Gastrocnemius medialis (tissue), 4 donors: ENCODE measurements around the gene PGBD4. TPM values are rescaled to one million over a fixed set of nuclear protein-coding genes. Genes with fewer than 3 reads are reported as not detected.

Source experiments
- ATAC-seq, 2 donors: fragments of 150-250 bp; one replicate each; pipeline ENCODE4 v1.9.1; 2016
- DNase-seq, 2 donors: peaks; one replicate each; pipeline ENCODE4 v3.0.0-alpha.2; 2019
- H3K27ac ChIP-seq, 4 donors: fragments of 200-600 bp; sonication (generic); 1 replicate in 1 of 4; 2 replicates in 3 of 4; pipeline ENCODE4 v1.5.1; 2016 to 2018; ENCODE audit warnings: mild to moderate bottlenecking in 2 of 4, moderate library complexity in 1 of 4
- H3K27me3 ChIP-seq, 3 donors: fragments of 200-600 bp; sonication (generic) in 2 of 3; 1 replicate in 1 of 3; 2 replicates in 2 of 3; pipeline versions ENCODE4 v1.5.1 to v1.6.0; 2016 to 2019; ENCODE audit warnings: mild to moderate bottlenecking in 1 of 3, moderate library complexity in 1 of 3
- H3K36me3 ChIP-seq, 2 donors: fragments of 200-600 bp; sonication (generic) in 1 of 2; one replicate each; pipeline ENCODE4 v1.5.1; 2017 to 2018
- H3K4me1 ChIP-seq, 2 donors: fragments of 200-600 bp; sonication (generic) in 1 of 2; one replicate each; pipeline ENCODE4 v1.5.1; 2016 to 2017; ENCODE audit warnings: mild to moderate bottlenecking in 2 of 2
- H3K4me3 ChIP-seq, 4 donors: fragments of 200-600 bp; sonication (generic) in 3 of 4; 1 replicate in 1 of 4; 2 replicates in 3 of 4; pipeline ENCODE4 v1.5.1; 2016 to 2019; ENCODE audit warnings: mild to moderate bottlenecking in 2 of 4
- H3K9me3 ChIP-seq, 3 donors: fragments of 200-600 bp; sonication (generic) in 2 of 3; 1 replicate in 1 of 3; 2 replicates in 2 of 3; pipeline ENCODE4 v1.5.1; 2016 to 2019
- POLR2A ChIP-seq, 2 donors: fragments of 450-650 bp; IDR thresholded peaks; one replicate each; pipeline ENCODE4 v1.6.1; 2017; ENCODE audit warnings: antibody characterized with exemption in 2 of 2, mild to moderate bottlenecking in 2 of 2, moderate library complexity in 2 of 2
- in situ Hi-C, 4 donors: fragments of 200-750 bp; cut with MboI; loops; one replicate each; pipeline versions ENCODE4 v1.15.0 to v1.8.0; 2017; ENCODE audit warnings: low sequenced_read_pairs in 4 of 4
- intact Hi-C: fragments of 100-400 bp; cut with DNase I; formaldehyde crosslinking; loops from one replicate; pipeline ENCODE4 v1.15.1; 2023; ENCODE audit warnings: low total_unique reads
- total RNA-seq, 4 donors: library from RNA; depleted of rRNA; stranded (reverse); fragments of >200 nt; gene quantifications; one replicate each; pipeline versions ENCODE4 v1.1.0 to v1.2.3, GENCODE V29; 2016
- TF ChIP-seq, protein P1 (sequence below), 5 experiments: fragments of 450-650 bp in 3 of 5; fragments of 200-600 bp in 2 of 5; sonication (generic) in 2 of 5; IDR thresholded peaks in 4 of 5; conservative IDR thresholded peaks in 1 of 5; 1 replicate in 4 of 5; 2 replicates in 1 of 5; pipeline ENCODE4 v1.5.1; 2016 to 2019; ENCODE audit warnings: antibody characterized with exemption in 5 of 5, mild to moderate bottlenecking in 3 of 5, moderate library complexity in 3 of 5

PGBD4 gene
- total RNA-seq, 4 donors from 2014 or later: 0.73 to 1.9 (median 1.2) TPM

DNA sequence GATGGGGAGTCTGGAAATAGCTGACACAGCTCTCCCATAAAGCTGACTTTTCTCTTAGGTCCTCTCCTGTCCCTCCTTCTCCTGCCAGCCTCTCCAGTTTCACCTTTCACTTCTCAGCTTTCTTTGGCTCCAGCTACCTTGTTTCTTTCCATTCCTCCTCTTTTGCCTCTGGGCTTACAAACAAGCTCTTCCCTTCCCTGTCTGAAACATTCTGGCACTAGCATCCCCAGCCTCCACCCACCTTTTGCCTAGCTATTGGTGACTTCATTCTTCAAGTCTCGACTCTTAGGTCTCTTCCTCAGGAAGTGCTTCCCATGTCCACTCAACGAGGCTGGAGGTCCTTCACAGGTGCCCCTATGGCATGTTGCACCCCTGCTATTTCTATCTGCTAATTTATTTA is 42.4 kb upstream of the PGBD4 start:
- no peak for ATAC-seq
- Histone ChIP-seq H3K36me3 (no peaks in the 10 kb centered on the region), H3K4me1 (peaks cover 0 to 6% of the 10 kb centered on the region in 2 donors), H3K9me3 (no peaks in the 10 kb centered on the region), H3K27me3 (no peaks in the 10 kb centered on the region), H3K27ac (no peak overlapping the region), H3K4me3 (no peak overlapping the region)
- intact Hi-C loops: no loop called here
- in situ Hi-C loops: loop anchor here in 1 of 4 donors (25.0 kb wide), 1 partner anchor 303 kb away; the partner anchor contains the start of gene LPCAT4
- DNase-seq: no peak
- TF ChIP-seq, protein P1, sequence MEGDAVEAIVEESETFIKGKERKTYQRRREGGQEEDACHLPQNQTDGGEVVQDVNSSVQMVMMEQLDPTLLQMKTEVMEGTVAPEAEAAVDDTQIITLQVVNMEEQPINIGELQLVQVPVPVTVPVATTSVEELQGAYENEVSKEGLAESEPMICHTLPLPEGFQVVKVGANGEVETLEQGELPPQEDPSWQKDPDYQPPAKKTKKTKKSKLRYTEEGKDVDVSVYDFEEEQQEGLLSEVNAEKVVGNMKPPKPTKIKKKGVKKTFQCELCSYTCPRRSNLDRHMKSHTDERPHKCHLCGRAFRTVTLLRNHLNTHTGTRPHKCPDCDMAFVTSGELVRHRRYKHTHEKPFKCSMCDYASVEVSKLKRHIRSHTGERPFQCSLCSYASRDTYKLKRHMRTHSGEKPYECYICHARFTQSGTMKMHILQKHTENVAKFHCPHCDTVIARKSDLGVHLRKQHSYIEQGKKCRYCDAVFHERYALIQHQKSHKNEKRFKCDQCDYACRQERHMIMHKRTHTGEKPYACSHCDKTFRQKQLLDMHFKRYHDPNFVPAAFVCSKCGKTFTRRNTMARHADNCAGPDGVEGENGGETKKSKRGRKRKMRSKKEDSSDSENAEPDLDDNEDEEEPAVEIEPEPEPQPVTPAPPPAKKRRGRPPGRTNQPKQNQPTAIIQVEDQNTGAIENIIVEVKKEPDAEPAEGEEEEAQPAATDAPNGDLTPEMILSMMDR (IDR thresholded peaks at IDR 0.05 in 4 of 5, conservative IDR thresholded peaks at IDR 0.05 in 1 of 5): no peak
- no peak for TF ChIP-seq POLR2A (IDR thresholded peaks at IDR 0.05)

DNA sequence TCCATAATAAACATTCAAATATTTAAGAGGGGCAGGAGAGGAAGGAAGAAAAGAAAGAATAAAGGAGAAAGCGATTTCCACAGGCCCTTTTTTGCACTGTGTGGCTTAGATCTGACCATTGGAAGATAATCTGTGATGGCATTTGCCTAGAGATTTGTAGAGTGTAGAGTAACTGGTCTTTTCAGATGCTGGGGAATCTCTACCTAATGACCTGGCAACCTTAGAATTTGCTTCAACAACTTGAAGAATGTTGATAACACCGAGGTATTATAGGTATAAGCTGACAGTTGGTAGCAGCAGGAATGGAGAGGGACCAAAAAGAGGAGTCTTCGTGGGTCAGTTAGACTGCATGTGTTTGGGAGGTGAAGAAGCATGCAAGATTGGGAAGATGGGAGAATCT is 41.9 kb upstream of the PGBD4 start:
- ATAC-seq (no peak), DNase-seq (no peak)
- Histone ChIP-seq H3K36me3 (no peaks in the 10 kb centered on the region), H3K4me3 (no peak overlapping the region), H3K27me3 (no peaks in the 10 kb centered on the region), H3K4me1 (peaks cover 0 to 6% of the 10 kb centered on the region in 2 donors), H3K27ac (no peak overlapping the region), H3K9me3 (no peaks in the 10 kb centered on the region)
- in situ Hi-C loops (loop anchor here (5.0 to 25.0 kb wide), 4 partner anchors 152 to 302 kb away; partner anchors contain the start of genes KATNBL1 (in 3 of the 4) and LPCAT4 (in 1 of the 4)), intact Hi-C loops (loop anchor here (5.0 kb wide), 1 partner anchor 527 kb away; no protein-coding TSS in a partner anchor)
- TF ChIP-seq, protein P1 (IDR thresholded peaks at IDR 0.05 in 4 of 5, conservative IDR thresholded peaks at IDR 0.05 in 1 of 5): no peak
- TF ChIP-seq POLR2A (IDR thresholded peaks at IDR 0.05): no peak

DNA sequence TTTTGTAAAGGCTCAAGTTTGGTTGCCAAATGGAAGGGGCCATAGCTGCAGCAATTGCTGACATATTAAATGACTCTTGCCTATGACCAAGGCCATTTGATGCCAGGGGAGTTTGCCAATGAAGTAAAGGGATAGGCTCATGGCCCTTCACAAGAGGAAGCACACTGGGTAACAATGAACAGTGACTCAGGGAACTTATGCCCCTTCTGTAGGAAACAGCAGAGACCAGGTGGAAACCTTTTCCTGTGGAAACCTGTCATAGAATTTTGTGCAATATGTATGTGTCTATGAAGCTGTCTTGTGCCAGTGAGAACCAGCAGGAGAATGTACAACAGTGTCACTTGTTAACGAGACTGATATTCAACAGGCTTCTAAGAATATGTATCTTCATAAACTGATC is 37.4 kb upstream of the PGBD4 start:
- intact Hi-C loops (loop anchor here (5.0 kb wide), 1 partner anchor 523 kb away; no protein-coding TSS in a partner anchor), in situ Hi-C loops (loop anchor here (5.0 to 25.0 kb wide), 4 partner anchors 148 to 298 kb away; partner anchors contain the start of genes KATNBL1 (in 3 of the 4) and LPCAT4 (in 1 of the 4))
- ATAC-seq: no peak

DNA sequence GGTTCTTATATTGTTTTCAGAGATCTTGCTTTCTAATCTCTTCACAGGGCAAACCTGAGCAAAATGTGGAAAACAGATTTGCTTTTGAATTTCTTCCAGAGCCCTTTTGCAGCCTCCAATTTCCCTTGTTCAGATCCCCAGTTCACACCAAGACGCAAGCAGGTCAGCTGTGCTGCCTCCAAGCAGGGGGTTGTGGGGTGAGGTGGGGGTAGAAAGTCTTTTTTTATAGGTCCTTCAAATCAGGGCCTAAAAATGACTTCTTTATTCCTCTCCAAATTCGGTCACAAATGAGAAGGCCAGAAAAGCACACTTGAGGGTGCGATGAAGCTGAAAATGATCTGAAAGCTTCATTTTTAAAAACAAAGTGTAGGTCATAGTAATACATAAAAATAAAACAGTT is 36.6 kb upstream of the PGBD4 start:
- intact Hi-C loops (no loop called here), in situ Hi-C loops (loop anchor here in 3 of 4 donors (10.0 to 25.0 kb wide), 2 partner anchors 150 to 297 kb away; partner anchors contain the start of genes KATNBL1 (in 2 of the 3) and LPCAT4 (in 1 of the 3))
- no peaks in the 10 kb centered on the region for H3K9me3 ChIP-seq
- peaks cover 0 to 6% of the 10 kb centered on the region in 2 donors for H3K4me1 ChIP-seq
- no peaks in the 10 kb centered on the region for H3K36me3 ChIP-seq
- no peak for DNase-seq
- no peak for ATAC-seq
- no peak overlapping the region for H3K27ac ChIP-seq
- no peak overlapping the region for H3K4me3 ChIP-seq
- no peaks in the 10 kb centered on the region for H3K27me3 ChIP-seq
- no peak for TF ChIP-seq POLR2A (IDR thresholded peaks at IDR 0.05)
- TF ChIP-seq, protein P1 (IDR thresholded peaks at IDR 0.05 in 4 of 5, conservative IDR thresholded peaks at IDR 0.05 in 1 of 5): no peak

More for the DNA sequence above, 37.4 kb upstream of the PGBD4 start:
- Histone ChIP-seq H3K4me1 (peaks cover 0 to 6% of the 10 kb centered on the region in 2 donors), H3K27me3 (no peaks in the 10 kb centered on the region), H3K27ac (no peak overlapping the region), H3K4me3 (no peak overlapping the region), H3K9me3 (no peaks in the 10 kb centered on the region), H3K36me3 (no peaks in the 10 kb centered on the region)
- TF ChIP-seq, protein P1 (IDR thresholded peaks at IDR 0.05 in 4 of 5, conservative IDR thresholded peaks at IDR 0.05 in 1 of 5): no peak
- TF ChIP-seq POLR2A (IDR thresholded peaks at IDR 0.05): no peak
- no peak for DNase-seq
